Endometrial microvascular endothelial cells (primary cell): ENCODE results near the gene FADS2. TPM values are rescaled to one million over a fixed set of nuclear protein-coding genes. Genes with fewer than 3 reads are reported as not detected.

ENCODE experiments used
- in situ Hi-C: cut with HindIII; loops from 2 replicates; pipeline ENCODE4 v1.10.0; 2017; ENCODE audit warnings: low sequenced_read_pairs, low pct_unique_long_range_greater_than_20kb; ENCODE audit errors: inconsistent ontology term
- total RNA-seq: library from RNA; depleted of rRNA; stranded (reverse); fragments of >200 nt; gene quantifications from one replicate; pipeline ENCODE4 v1.2.3, GENCODE V29; 2015; ENCODE audit errors: inconsistent ontology term

FADS2 gene
- total RNA-seq, 1 donor from 2014 or later, result 121 TPM

DNA sequence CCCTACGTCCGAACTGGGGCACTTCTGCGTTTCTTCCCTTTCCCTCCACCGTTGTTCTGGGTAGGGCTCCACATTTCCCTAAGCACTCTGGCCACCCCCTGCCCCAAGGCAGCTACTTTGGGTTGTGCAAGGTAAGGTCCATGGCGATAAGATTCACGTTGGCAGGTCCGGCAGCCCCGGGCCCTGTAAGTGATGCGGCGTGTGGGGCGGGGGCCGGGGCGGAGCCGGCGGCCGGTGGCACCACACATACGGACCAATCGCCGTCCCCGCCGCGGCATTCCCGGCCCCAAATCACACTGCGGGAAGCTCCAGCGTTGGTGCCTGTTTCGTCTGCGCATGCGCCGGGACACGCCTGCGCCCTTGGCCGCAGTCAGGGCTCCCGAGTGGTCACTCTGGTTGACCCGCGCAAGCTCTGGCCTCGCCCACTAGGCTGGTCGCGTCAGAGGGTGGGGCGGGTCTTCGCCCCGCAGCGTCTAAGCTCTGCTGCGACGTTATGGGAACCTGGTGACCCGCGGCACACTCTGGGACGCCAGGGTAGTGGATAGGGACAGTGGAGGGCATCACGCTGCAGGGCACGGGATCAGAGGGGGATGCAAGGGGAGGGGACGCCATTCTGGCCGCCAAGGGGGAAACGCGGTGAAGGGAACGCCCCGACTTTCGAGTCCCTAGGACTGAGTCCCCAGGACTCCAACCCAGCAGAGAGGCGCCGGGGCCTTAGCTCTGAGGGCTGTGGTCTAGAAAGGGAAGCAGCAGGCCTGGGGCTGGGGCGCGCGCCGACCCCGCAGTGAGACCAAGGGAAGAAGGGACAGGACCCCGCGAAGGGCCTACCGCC, 12.9 kb upstream of the FADS2 start:
- in situ Hi-C loops, result loop anchor here (10.0 kb wide), 1 partner anchor 70 kb away; no protein-coding TSS in a partner anchor

DNA sequence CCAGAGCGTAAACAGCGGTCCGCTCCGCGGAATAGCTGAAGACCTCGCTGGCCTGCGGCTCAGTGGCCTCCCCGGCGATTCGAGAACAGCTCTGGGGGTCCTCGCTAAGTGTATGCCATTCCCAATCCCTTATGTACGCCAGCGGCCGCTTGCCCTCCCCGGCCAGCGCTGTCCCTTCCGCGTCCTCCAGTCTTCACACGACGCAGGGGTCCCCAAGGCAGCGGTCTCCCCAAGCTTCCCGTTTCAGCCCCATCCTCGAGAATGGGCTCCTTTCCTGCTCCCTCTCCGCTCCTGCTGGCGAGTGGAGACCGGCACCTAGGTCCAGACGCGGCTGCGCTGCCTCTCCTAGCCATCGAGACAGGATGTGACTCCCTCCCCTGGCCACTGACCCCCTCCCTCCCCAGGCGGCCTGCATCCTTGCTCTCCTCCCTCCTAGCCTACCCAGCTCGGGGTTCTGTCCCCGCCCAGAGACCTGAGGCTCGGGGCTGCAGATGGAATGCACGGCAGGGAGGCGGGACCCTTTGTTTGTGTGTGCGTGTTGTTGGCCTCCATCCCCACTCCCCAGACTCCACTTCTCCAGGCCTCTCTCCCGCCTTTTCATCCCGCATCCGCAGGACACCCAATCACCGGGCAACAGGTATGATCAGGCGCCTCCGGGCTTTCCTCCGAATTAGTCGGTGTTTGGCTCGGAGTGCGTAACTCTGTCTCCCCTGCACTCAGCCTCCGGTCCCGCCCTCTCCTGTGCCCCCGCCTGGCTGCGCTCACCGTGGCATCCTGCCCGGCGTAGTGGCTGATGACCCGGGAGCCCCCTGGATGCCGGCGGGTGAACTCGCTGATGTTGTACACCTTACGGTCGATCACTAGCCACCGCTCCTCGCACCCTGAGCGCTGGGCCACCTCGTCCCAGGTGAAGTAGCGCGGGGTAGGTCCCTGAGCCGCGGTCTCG, 12.0 kb upstream of the FADS2 start:
- in situ Hi-C loops, result loop anchor here (10.0 kb wide), 1 partner anchor 69 kb away; no protein-coding TSS in a partner anchor

DNA sequence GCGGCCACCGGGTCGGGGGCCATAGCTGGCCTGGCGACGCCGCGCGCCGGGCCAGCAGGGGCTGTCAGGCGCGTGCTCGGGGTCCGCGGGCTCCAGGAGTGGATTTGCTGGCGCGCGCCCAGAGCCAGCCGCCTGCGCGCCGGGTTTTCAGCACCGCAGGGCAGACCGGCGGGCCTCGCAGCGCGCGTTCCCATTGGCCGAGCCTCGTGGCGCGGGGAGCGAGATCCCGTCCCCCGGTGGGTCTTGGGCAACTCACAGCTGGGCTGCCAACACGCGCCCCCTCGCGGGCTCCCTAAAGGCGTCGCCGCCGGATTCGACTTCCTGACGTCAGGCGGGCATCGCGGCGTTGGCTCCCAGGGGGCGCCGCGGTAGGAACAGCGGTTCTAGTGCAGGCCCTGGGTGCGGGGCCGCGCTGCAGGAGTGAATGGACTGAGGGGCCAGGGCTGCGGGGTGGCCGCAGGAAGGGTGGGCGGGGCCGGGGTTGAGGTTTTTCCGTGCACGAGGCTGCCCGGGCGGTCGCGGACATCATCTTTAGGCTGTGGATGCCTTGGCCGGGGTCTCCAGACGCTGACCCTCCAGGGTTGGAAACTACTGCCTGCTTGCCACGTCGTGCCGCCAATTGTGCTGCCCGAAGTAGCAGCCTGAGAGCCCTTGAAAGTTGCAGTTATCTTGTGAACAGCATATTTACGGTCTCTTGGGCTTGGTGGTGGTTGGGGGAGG, 11.2 kb upstream of the FADS2 start, which contains the start of gene FADS1:
TSS of gene FADS1 (minus strand) at position 268 of the 720 bp plus-strand sequence. CDS start at position 194, 74 bp downstream.
- in situ Hi-C loops, result loop anchor here (10.0 kb wide), 1 partner anchor 68 kb away; no protein-coding TSS in a partner anchor

DNA sequence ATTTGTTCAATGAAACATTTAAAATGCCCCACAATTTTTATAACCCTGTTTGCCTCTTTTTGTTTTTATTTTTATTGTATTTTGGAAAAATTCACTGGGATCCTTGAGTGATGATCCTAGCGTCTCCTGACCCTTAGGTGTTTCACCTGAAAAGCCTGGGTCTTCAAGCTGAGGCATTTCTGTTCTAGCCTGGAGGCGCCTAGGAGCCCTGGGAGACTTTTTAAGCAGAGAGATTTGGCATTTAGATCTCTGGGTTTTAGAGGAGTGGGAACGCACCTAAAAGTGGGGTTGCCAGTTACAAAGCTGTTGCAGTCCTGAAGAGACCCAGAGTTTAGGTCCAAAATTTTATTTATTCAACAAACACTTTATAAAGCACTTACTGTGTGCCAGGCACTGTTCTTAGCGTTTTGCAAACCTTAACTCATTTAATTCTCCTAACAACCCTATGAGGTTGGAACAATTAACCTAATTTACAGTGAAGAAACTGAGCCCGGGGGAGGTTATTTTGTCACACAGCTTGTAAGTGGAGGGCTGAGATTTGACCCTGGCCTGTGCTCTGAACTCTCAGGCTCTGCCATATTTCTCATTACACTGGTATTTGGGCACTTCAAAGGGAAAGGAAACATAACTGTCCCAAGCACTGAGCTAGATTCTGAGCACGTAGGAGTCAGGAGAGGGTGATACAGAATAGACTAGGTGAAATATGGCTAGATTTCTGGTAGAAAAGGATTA, 10.5 kb upstream of the FADS2 start:
- in situ Hi-C loops, result loop anchor here (10.0 kb wide), 1 partner anchor 67 kb away; no protein-coding TSS in a partner anchor

DNA sequence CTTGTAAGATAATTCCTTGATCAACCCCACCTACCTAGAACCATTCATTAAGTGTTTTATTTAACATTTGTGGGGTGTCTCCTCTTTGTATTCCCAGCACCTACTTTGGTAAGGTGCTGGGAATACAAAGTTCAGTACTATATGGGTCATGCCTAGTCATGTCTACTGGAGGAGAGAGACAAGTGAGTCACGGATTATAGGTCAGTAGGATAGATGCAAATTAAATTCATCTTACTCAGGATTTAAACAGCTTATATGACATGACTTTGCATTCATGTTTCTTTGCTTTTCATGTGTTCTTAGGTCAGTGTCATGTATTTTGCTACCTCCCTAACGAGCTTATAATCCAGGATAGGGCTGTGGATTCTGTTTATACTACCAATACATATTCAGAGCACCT, 7.9 kb upstream of the FADS2 start:
- in situ Hi-C loops, result no loop called here

DNA sequence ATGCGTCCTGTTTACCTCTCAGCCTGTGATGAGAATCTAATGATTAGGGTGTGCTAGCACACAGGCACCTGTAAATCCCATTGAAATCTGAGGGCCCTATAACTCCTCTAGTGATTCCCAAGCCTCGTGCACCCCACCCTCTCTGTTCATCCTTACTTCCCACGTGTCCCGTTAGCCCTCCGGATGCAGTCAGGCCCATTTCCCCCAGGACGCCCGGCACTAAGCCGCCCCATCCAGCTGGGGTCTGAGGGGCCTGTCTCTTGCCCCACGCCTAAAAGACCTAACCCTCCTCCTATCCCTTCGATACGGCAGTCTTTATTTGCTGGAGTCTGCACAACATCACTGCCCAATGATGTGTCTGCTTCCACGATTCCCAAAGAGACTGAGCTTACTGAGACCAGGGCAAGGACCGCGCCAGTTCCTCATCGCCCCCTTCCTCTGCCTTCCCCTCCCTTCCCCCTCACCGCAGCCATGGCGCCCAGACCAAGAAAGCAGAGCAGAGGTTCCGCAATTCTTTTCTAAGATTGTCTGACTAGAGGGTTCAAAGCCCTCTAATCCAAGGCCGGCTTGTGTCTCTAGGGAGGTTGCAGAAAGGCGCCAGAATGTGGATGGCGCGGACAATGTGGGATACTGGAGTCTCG, 1.1 kb upstream of the FADS2 start:
- in situ Hi-C loops, result no loop called here

DNA sequence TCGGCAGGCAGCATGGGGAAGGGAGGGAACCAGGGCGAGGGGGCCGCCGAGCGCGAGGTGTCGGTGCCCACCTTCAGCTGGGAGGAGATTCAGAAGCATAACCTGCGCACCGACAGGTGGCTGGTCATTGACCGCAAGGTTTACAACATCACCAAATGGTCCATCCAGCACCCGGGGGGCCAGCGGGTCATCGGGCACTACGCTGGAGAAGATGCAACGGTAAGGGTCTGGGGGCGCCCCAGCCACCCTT, 204 bp downstream of the FADS2 start:
- in situ Hi-C loops, result no loop called here

DNA sequence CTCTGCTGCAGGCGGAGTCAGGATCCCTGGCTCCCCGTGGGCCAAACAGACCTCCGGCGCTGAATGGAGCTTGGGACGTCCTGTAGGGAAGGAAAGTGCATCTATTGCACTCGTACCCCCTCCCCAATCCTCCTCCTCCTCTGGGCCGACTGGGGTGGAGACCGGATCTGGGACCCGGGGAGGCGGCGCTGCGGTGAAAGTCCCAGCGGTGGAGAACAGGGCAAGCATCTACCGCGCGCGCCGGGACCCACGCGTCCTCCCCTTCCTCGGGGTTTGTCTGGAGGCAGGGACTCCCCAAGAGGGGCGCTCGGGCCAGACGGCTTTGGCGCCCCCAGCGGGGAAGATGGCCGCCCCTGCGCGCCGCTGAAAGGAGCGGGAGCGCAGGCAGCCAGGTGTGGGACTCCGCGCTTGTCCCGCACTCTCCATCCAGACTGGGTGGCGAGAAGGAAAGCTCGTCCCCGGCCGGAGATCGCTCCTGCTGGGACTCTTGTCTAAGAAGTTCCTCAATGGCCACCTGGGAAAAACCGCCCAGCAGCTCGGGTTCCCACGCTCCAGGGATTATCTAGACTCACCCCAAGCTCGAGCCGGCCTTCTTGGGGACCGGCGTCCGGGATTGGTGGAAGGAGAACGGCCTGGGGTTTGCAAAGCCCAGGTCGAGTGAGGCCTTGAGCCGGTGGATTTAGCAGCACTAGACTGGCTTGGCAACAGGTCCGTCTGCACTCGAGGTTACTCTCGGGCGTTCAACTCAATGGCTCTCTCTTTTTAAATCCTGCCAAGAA, 718 bp downstream of the FADS2 start:
- in situ Hi-C loops, result no loop called here

DNA sequence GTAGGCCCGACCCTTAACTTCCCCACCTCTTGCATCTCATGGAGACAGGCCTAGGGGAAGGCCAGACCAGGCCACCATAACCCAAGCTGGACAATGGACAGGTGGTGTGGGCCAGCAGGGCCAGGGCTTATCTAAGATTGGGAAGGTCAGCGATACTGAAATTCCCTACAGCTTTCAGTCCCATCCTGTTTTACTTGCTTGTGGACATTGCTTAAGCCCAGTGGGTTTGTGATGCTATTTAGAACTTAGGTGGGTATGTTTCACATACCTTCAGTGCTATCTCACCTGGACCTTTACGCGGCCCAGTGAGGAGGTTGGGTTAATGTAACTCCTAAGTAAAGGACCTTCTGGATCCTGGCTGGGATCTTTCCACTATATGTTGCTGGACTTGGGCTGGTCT, 1.7 kb downstream of the FADS2 start:
- in situ Hi-C loops, result no loop called here

DNA sequence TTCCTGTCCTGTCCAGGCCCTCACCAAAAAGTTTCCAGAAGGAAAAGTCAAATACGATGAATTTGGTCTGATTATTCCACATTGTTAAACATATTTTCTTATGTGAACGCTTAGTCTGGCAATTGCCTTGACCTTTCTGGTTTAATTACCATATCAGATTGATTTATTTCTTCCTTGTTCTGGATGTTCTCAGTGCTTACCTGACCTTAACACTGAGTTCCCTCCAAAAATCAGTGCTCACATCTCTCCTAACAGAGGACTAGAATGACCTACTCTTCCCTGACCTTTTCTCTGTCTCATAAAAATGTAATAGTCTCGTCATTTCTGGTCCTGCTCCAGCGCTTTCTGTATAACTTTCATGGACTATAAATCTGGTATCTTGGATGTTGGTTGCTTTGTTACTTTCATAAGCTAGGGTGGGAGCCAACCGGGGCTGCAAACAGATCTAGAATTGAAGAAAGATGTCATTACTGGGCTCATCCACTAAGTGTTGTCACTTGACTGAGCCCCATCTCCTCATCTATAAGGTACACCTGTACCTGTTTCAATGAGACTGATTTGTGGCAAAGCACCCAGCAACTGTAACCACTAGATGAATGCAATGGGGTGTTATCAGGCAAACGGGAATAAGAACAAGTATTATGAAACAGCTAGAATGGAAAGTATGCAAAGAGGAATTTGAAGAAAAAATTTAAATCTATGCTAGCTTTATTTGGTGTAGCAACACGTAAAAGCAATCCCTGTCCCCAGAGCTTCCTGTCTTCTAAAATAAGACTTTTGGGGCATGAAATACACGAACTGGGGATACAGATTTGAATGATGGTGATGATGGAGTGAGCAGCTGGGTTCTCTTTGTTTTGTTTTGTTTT, 2.4 kb downstream of the FADS2 start:
- in situ Hi-C loops, result no loop called here

DNA sequence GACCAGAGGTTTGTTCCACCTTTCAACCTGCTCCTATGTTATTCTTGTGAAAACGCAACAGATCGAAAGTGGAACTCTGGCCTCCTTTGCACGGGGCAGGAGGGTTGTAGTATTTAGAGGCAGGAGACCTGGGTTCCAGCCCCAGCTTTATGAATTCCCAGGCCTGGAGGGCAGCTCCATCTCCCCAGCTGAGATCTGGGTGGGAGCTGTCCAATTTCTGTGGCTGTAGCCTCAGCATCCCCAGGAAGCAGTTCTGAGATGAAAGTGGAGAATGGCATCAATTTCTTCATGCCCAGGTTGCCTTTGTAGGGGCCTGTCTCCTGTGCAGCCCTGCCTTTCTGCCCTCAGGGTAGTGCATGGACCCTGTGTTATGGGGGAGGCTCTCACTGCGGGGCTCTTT, 4.1 kb downstream of the FADS2 start:
- in situ Hi-C loops, result no loop called here

DNA sequence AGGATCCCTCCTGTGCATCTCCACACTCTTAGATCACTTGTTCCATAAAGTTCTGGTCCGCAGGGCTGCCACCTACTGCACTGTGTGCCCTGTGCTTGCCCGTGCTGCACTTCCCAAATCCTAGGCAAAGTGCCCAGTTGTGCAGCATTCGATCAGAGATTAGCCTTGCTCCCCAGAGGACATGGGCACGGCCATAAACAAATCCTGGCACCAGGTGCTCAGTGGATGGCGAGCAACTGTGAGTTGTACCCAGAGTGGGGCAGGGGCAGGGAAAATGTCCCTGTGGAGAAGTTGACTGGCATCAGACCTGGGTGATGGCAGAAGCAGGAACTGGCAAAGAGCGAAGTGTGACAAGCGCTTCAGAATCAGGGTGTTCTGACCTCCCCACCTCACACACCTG, 4.7 kb downstream of the FADS2 start:
- in situ Hi-C loops, result no loop called here

DNA sequence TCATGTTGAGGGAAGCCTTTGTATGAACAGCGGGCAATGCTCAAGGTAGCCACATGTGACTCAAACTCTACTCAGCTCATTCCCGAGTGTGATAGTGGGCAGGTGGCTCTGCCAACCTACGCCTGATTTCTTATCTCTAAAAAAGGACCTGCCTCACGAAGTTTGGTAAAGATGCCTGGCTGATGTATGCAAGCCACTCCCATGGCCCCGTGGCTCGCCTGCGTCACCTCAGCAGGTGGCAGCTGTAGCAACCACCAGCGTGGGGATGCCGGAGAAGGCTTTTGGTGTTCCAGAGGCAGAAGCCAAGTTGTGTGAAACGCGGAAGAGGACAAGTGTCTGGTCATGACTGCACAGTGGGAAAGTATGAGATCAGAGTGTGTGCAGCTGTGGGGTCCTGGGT, 5.4 kb downstream of the FADS2 start:
- in situ Hi-C loops, result no loop called here

DNA sequence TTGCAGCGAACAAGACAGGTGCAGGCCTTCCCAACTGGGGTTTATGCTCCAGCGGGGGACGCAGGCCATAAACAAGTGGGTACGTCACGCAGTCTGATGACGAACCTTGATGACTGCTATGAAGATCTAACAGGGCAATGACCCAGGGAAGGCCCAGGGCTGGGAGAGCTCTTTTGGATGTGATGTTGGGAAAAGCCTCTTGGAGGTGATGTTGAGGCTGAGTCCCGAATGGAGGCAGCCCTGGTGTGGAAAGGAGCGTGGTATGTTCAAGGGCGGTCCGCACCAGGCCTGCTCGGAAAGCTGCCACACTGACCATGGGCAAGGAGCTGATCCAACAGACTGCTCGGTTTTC, 5.8 kb downstream of the FADS2 start:
- in situ Hi-C loops, result no loop called here

DNA sequence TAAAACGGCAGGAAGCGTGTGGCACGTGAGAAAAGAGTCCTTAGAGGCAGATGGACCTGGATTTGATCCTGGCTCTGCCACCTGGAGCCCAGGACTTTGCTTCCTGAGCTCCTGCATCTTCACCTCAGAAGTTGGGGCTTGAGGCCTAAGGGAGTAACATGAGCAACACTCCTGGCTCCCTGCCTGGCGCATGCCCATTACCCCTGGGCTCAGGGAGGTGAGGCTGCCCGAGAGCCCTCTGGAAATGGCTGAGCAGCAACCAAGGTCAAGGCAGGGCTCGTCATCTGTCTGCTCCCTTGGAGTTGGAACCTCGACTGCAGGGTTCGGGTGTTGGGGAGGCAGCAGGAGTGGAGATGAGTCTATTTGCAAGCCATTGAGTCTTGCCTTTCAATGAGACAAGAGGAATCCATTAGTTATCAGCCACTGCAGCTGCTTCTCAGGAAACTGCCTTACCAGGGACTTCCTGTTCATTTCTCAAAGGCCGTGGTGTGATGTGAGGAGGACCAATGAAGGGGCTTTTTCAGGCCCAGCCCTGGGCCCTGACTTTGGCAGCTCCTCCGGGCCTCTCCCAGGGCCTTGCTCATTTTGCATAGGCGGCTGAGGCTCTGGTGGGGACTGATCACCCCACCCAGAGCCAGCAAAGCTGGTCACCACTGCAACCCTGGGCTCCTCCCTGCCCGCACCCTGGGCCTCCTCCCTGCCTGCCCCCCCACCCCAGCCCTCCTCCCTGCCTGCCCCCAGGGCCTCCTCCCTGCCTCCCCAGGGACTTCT, 6.4 kb downstream of the FADS2 start:
- in situ Hi-C loops, result no loop called here

DNA sequence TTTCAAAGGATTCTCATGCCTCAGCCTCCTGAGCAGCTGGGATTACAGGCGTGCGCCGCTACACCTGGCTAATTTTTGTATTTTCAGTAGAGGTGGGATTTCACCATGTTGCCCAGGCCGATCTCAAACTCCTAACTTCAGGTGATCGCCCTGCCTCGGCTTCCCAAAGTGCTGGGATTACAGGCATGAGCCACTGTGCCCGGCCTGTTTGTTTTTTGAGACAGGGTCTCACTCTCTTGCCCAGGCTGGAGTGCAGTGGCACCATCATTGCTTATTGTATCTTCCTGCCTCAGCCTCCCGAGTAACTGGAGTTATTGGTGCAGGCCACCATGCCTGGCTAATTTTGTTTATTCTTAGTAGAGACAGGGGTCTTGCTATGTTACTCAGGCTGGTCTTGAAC, 8.1 kb downstream of the FADS2 start:
- in situ Hi-C loops, result no loop called here
